Urothelium cell line (cell line): ENCODE data around the gene SENP1.

ENCODE experiments used
- DNase-seq: peaks from one replicate; pipeline ENCODE4 v3.0.0; 2011; ENCODE audit warnings: low spot score, mixed read lengths
- FAIRE-seq: peaks from 2 replicates; lab custom pipeline; 2011; peaks lifted over from hg19 to GRCh38; lab: Jason Lieb, UNC

The SENP1 gene

DNA sequence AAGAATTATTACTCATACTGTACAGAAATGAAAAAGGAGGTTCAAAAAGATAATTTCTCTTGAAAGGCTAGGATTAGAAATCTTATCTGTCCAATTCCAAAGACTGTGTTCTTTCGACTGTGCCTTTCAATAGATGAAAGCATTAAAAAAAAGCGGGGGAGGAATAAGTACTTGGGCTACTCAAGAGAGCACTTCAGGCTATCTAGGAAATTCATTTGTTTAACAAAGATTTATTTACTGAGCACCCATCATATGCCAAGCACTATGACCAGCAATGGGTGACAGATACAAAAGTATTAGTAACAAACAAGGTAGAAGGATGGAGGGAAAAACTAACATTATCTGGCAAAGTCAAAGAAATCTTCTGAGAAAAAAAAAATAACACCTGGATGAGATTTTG is 37.4 kb downstream of the SENP1 start:
- no peak for FAIRE-seq
- DNase-seq, result no peak

DNA sequence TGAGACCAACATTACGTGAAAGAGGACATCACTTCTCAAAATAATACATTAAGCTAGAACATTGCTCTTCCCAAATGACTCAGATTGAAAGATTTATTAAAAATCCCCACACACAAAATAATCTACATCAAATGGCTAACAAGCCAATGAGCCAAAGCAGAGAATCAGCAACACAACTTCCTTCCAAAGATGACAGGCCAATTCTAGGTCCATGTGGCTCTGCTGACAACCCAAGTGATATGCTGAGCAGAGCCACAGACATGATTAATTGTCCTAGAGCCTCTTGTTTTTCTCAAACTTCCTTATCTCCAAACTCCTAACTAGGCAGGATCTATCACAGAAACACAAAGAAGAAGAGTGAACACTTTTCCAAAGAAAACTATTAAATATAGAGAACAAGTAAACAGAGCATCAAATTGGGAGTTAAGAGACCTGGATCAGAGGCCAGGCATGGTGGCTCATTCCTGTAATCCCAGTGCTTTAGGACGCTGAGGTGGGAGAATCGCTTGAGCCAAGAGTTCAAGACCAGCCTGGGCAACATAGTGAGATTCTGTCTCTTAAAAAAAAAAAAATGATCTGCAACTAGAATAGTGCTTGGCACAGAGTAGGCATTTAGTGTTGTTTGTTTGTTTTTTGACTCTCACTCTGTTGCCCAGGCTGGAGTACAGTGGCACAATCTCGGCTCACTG is 38.5 kb downstream of the SENP1 start:
- FAIRE-seq (no peak), DNase-seq (no peak)

DNA sequence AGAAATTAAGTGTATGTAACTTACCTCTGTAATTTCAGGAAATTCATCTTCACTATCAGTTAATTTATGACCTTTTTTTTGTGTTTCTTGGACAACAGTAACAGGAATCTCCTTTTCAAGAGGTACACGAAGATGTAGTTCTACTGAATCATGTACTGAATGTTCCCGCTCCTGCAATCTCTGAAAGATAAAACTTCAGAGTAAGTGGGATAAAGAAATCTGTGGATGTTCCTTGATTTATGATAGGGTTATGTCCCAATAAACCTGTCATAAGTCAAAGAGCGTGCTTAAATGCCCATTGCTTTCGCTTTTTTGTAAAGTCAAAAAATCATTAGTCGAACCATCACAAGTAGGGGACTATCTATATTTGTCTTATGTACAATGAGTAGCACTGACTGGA is 40.8 kb downstream of the SENP1 start:
- FAIRE-seq, result no peak
- DNase-seq, result no peak

DNA sequence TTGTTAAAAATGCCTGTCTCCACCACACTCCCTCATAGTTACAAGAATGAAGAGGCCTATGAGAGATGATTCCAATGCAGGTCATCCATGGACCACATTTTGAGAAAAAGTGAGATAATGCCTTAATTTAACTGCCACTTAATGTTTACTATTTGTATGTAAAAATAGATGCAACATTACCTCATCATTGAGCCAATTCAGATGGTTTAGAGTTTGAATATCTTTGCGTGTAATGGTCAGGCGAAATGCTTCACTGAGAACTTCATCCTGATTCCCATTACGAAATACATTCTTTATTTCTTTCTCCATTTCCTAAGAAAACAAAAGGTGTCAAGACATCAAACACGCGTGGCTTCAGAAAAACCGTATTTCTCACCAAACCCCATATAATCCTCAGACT is 42.3 kb downstream of the SENP1 start:
- no peak for FAIRE-seq
- no peak for DNase-seq

DNA sequence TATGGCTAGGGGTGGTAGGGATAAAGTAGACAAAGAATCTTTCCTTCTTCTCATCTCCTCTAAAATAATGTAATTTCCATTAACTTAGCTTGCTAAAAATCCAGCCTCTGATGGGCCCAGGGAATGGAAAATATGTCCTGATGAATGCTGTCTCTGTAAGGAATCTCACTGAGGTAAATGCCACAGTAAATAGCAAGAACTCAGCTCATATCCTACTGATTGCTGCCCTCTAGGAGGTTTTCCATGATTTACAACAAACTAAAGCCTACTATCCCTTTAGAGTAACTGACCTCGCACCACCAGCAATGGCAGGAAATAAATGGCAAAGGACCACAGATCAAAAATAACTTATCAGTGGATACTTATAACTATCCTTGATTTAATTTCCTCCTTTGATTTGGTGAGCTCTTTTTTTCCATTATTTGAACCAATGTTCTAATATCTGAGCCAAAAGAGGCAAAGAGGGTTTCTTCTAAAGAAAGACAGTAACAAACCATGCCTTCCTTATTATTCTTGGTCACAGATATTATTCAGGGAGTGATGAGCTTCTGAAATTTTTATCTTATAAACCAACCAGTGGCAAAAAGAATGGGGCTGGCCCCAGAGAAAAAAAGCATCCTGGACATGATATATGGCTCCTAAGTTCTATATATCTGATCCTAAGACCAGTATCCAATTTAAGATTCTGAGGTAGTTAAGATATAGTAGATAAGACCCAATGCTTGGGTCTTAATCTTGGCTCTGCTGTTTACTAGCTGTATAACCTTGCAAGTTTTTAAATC is 43.8 kb downstream of the SENP1 start:
- DNase-seq, result no peak
- no peak for FAIRE-seq

DNA sequence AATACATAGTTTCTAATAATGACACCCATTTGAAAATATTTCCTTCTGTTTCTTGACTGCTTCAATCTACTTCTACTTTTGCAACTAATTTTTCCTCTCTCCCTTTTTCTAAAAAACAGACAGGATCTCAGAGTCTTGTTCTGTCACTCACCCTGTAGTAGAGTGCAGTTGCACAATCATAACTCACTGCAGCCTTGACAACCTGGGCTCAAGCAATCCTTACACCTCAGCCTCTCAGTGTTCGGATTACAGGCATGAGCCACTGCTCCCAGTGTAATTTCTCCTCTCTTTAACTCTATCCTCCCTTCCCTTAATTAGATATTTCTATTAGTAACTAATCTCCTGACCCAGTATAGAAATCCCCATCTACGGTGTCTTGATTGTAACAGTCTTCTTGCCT is 45.4 kb downstream of the SENP1 start:
- DNase-seq, result no peak
- FAIRE-seq, result no peak

DNA sequence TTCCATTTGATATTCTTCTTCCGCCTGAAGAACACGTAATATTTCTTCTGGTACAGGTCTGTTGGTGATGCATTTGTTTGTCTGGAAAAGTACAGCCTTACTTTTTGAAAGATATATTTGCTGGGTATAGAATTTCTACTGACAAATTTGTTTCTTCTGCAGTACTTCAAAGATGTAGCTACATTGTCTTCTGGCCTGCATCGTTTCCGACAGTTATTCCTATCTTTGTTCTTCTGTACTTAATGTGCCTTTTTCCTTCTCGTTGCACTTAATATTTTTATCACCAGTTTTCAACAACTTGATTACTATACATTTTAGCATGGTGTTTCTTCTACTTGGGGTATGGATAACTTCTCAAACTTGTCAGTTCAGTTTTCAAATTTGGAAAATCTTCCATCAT is 47.1 kb downstream of the SENP1 start:
- no peak for FAIRE-seq
- no peak for DNase-seq

DNA sequence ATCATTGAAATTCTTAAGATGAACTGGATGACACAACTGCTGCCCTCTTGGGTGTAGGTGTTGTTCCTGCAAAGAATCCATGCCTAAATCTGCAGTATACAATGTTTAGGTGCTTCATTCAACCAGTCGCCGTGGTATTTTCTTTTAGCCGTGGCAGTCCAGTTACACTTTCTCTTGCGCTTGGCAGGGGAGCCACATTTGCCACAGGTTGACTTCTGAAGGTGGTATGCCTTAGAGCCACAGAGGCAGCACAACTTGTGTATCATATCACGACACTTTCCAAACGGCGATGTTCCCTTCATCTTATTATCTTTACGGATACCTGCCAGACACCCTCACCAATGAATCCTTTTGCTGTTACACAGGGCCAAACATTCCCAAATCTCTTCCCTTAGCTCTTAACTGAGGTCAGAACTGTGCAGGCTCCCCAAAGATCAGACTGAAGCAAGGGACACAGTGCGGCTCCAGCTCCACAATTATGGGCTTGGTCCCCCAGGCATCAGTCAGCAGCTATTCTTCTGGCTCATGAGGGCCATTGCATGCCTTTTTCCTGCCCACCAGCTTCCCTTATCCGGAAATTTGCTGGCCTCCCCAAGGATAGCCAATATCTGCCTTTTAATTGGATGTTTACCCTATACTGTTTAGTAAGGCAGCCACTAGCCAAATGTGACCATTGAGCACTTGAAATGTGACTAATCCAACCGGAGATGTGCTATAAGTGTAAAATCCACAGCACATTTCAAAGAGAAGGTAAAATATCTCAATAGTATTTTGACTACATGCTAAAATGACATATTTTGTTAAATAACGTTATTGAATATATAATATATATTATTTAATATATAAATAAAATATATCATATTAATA is 50.7 kb downstream of the SENP1 start:
- FAIRE-seq, result no peak

DNA sequence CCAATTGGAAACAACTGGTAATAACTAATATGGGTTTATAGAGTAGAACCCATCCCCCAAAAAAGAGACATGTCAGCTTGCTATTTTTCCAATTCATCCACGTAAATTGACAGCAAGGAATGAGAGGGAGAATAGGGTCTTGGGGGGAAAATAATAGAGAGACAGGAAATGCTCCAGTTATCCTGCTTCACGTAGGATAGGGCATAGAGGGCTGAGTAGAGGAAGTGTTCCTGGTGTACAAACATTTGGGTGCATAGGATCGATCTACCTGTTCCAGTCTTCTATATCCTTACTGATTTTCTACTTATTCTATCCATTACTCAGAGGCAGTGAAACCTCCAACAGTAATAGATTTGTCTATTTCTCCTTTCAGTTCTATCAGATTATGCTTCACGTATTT is 52.0 kb downstream of the SENP1 start:
- FAIRE-seq, result no peak
- no peak for DNase-seq

More for the DNA sequence above, 50.7 kb downstream of the SENP1 start:
- no peak for DNase-seq

DNA sequence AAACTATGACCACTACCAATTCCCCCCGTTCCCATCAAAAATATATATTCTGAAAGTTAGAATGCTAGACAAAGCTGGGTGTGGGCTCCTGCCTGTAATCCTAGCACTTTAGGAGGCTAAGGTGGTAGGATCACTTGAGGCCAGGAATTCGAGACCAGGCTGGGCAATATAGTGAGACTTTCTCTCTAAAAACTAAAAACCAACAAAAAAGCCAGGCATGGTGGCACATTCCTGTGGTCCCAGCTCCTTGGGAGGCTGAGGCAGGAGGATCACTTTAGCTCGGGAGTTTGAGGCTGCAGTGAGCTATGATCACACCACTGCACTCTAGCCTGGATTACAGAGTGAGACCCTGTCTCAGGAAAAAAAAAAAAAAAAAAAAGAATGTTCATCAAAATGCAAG is 52.8 kb downstream of the SENP1 start:
- FAIRE-seq (no peak), DNase-seq (no peak)

DNA sequence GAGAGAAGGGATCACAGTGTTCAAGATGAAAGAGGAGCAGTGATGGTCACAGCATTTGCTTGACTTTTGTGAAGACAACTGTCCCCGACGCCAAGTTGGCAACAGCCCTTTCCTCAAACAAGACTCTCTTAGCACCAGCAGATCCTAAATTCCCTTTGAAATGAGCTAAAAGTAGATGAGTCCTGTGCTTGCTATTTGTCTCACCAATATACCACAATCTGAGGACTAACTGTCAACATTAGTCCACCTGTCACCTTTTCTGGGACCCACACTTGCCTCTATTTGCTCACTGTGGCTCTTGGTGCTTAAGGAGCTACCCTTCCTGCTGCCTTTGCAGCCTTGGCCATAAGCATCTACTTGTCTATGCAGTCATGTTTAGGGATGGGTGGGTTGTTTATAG is 54.2 kb downstream of the SENP1 start:
- no peak for FAIRE-seq
- DNase-seq, result no peak

DNA sequence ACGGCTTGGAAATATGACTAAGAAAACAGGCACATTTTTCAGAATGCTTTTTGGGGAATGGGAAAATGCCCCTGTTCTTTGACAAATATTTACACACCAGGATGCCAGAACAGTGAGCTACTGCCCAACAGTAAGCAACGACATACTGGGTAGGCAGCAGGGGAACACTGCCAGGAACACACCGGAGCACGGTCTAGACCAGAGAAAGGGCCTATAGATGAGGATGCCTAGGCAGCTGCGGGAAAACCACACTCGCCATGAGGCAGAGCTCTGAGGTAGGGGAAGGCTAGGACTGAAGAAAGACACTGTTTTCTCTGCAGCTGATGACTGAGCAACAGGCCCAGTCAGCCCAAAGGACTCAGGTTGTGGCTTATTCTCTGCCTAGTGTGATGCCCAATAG is 55.7 kb downstream of the SENP1 start:
- FAIRE-seq (no peak), DNase-seq (no peak)

DNA sequence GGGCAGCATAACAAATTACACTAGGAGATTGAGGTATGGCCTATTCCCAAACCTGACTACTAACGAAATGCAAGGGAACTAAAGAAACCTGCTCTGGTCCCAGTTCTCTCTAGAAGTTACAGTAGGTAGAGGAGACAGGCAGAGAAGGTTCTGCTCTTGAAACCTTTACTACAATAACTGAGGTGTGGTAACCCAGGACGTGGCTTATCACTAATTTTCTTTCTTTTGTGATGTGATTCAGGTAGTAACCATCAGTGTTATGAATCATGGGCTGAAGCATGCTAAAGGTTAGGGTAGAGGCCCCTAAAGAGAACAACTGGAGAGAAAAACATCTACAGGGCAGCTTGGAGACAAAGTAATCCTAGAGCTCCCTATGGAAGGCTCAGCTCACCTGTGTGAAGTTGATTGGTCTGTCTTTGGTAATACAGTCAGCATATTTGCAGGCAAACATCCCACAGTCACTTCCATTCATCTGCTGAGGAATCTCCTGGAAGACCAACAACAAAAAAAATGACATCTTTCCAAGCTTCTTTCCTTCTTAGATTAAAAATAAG is 59.8 kb downstream of the SENP1 start:
- DNase-seq, result no peak

DNA sequence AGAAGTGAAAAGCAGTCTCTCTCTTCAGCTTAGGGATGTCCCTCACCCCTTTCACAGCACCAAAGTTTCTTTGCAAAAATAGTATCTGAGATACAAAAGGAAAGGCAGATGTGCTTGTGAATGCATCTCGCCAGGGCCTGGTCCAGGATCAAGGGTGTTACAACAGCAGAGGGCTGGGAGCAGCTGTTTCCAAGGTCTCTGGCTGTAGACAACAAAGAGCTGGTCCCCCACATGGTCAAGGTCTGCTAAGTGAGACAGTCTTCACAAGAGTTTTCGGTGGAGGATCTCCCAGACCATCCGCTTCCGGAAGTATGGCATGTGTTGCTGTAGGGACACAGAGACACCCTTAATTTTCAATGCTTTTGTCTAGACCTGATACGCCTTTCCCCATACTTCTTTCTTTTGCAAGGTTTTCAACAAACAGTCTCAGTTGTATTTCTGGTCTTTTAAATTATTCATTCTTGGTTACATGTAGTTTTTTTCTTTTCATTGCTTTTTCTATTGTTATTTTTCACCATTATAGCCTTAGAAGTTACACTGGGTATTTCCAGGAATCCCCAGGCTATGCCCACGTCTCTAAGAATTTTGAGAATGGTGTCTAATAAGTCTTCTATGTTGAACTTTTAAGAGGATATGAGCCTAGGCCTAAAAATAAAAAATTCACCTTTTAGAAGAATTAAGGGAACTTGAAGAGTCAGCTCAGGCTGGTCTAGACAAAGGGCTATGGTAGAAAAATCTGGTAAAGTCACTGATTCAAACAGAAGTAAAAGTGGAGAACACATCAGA is 60.6 kb downstream of the SENP1 start:
- FAIRE-seq (no peak), DNase-seq (no peak)

More for the DNA sequence above, 59.8 kb downstream of the SENP1 start:
- FAIRE-seq, result no peak

DNA sequence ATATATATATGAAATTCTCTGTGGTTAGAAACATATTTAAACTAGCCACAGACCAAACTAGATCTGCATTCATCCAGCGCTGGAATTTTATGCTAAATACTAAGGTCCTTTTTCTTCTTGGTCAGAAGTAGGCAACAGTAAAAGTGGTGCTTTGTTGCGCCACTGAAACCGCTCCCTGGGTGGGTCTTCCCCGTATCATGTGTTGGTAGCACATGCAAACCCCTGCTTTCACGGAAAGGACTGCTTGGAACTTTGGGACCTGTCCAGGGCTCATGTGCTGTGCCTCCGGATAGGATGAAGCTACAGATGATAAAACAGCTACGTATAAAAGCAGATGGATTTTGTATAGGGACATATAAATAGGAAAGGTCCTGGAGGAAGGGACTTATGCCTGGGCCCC is 61.5 kb downstream of the SENP1 start:
- DNase-seq, result no peak
- no peak for FAIRE-seq

DNA sequence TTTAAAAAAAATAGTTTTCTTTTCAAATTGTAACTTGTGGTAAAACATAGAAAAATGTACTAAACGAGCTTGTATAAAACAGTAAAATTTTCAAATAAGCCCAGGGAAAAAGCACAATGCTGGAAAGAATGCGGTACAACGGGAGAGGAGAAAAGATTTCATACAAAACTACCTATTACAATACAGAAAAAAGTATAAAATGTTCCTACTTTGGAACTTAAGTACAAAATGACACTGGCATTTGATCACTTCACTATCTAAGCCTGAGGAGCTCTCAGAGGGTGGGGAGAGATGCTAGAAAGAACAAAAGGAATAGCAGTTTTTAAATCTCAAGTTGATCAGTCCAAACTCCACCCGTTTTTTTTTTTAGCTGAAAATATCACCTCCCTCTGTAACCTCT is 62.1 kb downstream of the SENP1 start:
- FAIRE-seq (no peak), DNase-seq (no peak)

DNA sequence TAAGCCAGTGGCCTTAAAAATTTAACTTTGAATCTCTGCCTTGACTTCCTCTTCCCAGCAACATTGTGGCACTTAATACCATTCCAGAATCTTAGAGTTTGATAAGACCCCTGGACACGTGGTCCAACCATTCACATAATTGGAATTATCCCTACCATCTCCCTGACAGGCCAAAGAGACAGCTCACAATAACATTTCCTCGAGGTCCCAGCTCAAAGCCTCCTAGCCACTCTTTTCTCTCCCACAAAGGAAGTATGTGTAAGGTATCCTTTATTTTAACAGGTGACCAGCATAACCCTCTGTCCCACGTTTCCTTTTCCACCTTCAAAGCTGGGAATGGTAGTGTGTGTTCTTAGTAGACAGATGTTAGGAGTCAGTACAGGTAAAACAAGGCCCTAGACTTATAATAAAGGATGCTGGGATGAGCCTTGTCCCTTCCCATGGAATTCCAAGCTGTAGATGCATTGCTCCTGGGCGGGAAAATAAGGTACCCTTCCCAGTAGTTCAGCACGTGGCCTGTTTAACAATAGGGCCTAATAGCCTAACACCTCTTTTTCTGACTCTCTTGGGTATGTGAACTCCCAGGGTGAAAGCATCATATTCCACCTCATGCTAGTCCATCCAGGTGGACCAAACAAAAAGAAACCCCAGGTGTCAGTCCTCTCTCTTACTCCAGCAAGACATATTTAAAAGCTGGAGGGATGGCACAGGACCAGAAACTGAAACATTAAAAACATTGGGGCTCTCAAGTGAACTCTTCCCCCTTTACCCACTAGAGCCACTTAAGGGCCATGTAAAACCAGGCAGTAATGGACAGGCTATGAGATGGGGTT is 64.1 kb downstream of the SENP1 start:
- DNase-seq (no peak), FAIRE-seq (no peak)

DNA sequence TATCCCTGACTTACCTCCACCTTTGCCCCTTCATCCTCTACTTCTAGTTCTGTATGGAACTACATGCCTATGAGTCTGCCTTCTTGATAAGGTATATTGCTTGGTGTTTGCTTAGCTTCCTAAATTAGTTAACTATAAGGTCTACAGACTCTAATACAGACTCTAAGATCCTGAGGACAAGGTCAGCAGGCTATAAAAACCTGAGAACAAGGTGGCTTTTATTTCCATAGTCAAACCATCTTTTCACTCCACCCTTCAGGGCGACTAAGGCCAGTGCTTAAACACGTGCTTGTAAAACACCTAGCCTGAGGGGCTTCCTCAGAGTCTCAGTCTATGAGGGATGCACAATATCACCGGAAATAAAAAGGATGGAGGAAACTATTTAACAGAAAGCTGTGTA is 65.5 kb downstream of the SENP1 start:
- no peak for DNase-seq
- FAIRE-seq, result no peak

DNA sequence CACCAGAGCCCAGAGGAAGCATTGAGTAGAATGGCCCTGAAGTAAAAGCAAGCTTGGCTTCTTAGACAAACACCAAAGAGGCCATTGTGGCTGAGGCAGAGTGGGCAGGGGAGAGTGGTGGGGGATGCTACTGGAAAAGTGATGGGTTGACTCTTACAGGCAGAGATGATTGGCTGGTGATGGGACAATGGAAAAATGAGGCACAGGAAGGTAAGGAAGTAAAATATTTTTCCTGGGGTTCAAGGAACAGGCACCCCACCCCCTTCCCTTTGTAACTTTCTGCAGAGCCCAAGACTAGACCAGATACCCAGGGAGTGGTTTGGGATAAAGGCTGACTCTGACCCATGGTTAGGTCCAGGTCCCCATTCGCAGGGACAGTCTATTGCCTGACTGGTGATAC is 66.7 kb downstream of the SENP1 start:
- FAIRE-seq (no peak), DNase-seq (no peak)

DNA sequence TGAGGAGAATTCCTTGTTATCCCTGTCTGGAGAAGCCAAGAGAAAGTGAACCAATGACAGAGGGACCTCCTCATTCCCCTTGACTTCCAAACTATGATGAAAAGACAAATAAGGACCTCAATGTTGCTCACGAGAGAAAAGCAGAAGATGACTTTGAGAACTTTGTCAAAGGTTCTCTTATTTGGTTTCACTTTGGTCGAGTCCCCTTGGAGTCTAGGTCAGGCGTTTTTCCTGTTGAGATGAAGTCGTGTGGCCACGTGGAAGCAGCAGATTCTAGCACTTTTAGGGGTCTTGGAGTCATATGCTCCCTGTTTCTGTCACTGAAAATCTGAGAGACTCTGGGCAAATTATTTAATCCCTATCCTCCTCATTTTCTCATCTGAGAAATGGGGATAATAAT is 67.8 kb downstream of the SENP1 start:
- DNase-seq (no peak), FAIRE-seq (no peak)
